IPS-15b (cell line): ENCODE data around the gene NBPF9.
"Not testable (repeated sequence)": the region's sequence is repeated elsewhere in the genome, so short reads cannot be mapped to it uniquely, and the experiment has no call there.

ENCODE experiments used
- H3K27me3 ChIP-seq: one replicate; pipeline ENCODE4 v1.6.1; 2013; ENCODE audit warnings: low read length; ENCODE audit not compliant: control insufficient read depth, insufficient read depth
- H3K36me3 ChIP-seq: one replicate; pipeline ENCODE4 v1.6.1; 2013; ENCODE audit warnings: low read length; ENCODE audit not compliant: control insufficient read depth, insufficient read depth
- H3K4me1 ChIP-seq: one replicate; pipeline ENCODE4 v1.6.1; 2013; ENCODE audit warnings: mild to moderate bottlenecking, low read length; ENCODE audit not compliant: control insufficient read depth, insufficient read depth
- H3K4me3 ChIP-seq: one replicate; pipeline ENCODE4 v1.5.1; 2013; ENCODE audit warnings: low read depth, low read length
- H3K9ac ChIP-seq: one replicate; pipeline ENCODE4 v1.6.1; 2013; ENCODE audit warnings: low read depth, mild to moderate bottlenecking, low read length
- H3K9me3 ChIP-seq: one replicate; pipeline ENCODE4 v1.6.1; 2013; ENCODE audit warnings: mild to moderate bottlenecking, low read length; ENCODE audit not compliant: control insufficient read depth, insufficient read depth

Gene NBPF9

GRCh38 chr1:149098276-149098675 is 5.1 kb downstream of the NBPF9 start:
- H3K36me3 ChIP-seq, H3K4me1 ChIP-seq, H3K4me3 ChIP-seq: not testable (repeated sequence)

GRCh38 chr1:149093155-149093554 is 10.2 kb downstream of the NBPF9 start:
- H3K4me3 ChIP-seq, H3K9ac ChIP-seq, H3K9me3 ChIP-seq, H3K4me1 ChIP-seq, H3K36me3 ChIP-seq: not testable (repeated sequence)
- H3K27me3 ChIP-seq: peaks cover 28% of the 10 kb centered on the region

More at GRCh38 chr1:149098276-149098675, 5.1 kb downstream of the NBPF9 start:
- H3K9me3 ChIP-seq, H3K9ac ChIP-seq: not testable (repeated sequence)
- peaks cover 29% of the 10 kb centered on the region for H3K27me3 ChIP-seq

- not testable (repeated sequence) for H3K9ac ChIP-seq, H3K36me3 ChIP-seq, H3K9me3 ChIP-seq, H3K4me3 ChIP-seq, H3K27me3 ChIP-seq, H3K4me1 ChIP-seq
Observed at GRCh38 chr1:149075505-149076127, 27.7 kb downstream of the NBPF9 start.

- H3K4me1 ChIP-seq, H3K9ac ChIP-seq, H3K36me3 ChIP-seq, H3K9me3 ChIP-seq, H3K4me3 ChIP-seq, H3K27me3 ChIP-seq: not testable (repeated sequence)
Observed at GRCh38 chr1:149064611-149065010, 38.7 kb downstream of the NBPF9 start.

GRCh38 chr1:149043056-149043455 is 60.3 kb downstream of the NBPF9 start:
- not testable (repeated sequence) for H3K4me1 ChIP-seq, H3K9me3 ChIP-seq, H3K27me3 ChIP-seq, H3K36me3 ChIP-seq, H3K4me3 ChIP-seq, H3K9ac ChIP-seq

GRCh38 chr1:149033916-149034315 is 69.4 kb downstream of the NBPF9 start:
- H3K4me1 ChIP-seq, H3K27me3 ChIP-seq: not testable (repeated sequence)

GRCh38 chr1:149024327-149024726 is 79.0 kb downstream of the NBPF9 start:
- H3K9me3 ChIP-seq, H3K4me1 ChIP-seq, H3K27me3 ChIP-seq, H3K9ac ChIP-seq, H3K36me3 ChIP-seq, H3K4me3 ChIP-seq: not testable (repeated sequence)

More at GRCh38 chr1:149033916-149034315, 69.4 kb downstream of the NBPF9 start:
- not testable (repeated sequence) for H3K4me3 ChIP-seq, H3K9ac ChIP-seq, H3K36me3 ChIP-seq, H3K9me3 ChIP-seq

- not testable (repeated sequence) for H3K27me3 ChIP-seq, H3K9ac ChIP-seq, H3K4me3 ChIP-seq, H3K4me1 ChIP-seq, H3K9me3 ChIP-seq, H3K36me3 ChIP-seq
Observed at GRCh38 chr1:149018577-149018976, 84.8 kb downstream of the NBPF9 start.

- not testable (repeated sequence) for H3K27me3 ChIP-seq, H3K9ac ChIP-seq, H3K9me3 ChIP-seq, H3K36me3 ChIP-seq, H3K4me3 ChIP-seq, H3K4me1 ChIP-seq
Observed at GRCh38 chr1:149016626-149017025, 86.7 kb downstream of the NBPF9 start.

GRCh38 chr1:149015522-149015921 is 87.8 kb downstream of the NBPF9 start:
- not testable (repeated sequence) for H3K4me1 ChIP-seq, H3K9me3 ChIP-seq, H3K4me3 ChIP-seq, H3K9ac ChIP-seq, H3K36me3 ChIP-seq, H3K27me3 ChIP-seq

- not testable (repeated sequence) for H3K9me3 ChIP-seq, H3K36me3 ChIP-seq, H3K4me1 ChIP-seq, H3K4me3 ChIP-seq, H3K27me3 ChIP-seq, H3K9ac ChIP-seq
Observed at GRCh38 chr1:149013513-149013912, 89.8 kb downstream of the NBPF9 start.

GRCh38 chr1:149012599-149012998 is 90.8 kb downstream of the NBPF9 start:
- not testable (repeated sequence) for H3K4me1 ChIP-seq, H3K9ac ChIP-seq, H3K27me3 ChIP-seq, H3K9me3 ChIP-seq, H3K4me3 ChIP-seq, H3K36me3 ChIP-seq

- not testable (repeated sequence) for H3K9me3 ChIP-seq, H3K27me3 ChIP-seq, H3K36me3 ChIP-seq, H3K4me3 ChIP-seq, H3K9ac ChIP-seq, H3K4me1 ChIP-seq
Observed at GRCh38 chr1:149009761-149010160, 93.6 kb downstream of the NBPF9 start.
